Activated CD8-positive, alpha-beta memory T cell treated with anti-CD3 and anti-CD28 coated beads, Interleukin-2, amount 50 U/mL, for 4 hours (primary cell): ENCODE data around the gene STOX1.
"Not testable (repeated sequence)": the region's sequence is repeated elsewhere in the genome, so short reads cannot be mapped to it uniquely, and the experiment has no call there.

Experiments
- DNase-seq: peaks from one replicate; pipeline ENCODE4 v3.0.0-alpha.2; 2020

The STOX1 gene

GRCh38 chr10:68826764-68827591 lies at the start of gene STOX1:
STOX1 (plus strand) TSS chr10:68827531; CDS start chr10:68827624, 93 bp downstream.
- DNase-seq, result peak; percentile 60

- DNase-seq, result no peak
Measured at GRCh38 chr10:68781613-68782574, 45.4 kb upstream of the STOX1 start.

GRCh38 chr10:68784476-68784875 lies 42.9 kb upstream of the STOX1 start:
- no peak for DNase-seq

GRCh38 chr10:68787813-68788212 lies 39.5 kb upstream of the STOX1 start:
- DNase-seq, result no peak

GRCh38 chr10:68790476-68790875 lies 36.9 kb upstream of the STOX1 start:
- no peak for DNase-seq

- no peak for DNase-seq
Measured at GRCh38 chr10:68792115-68792514, 35.2 kb upstream of the STOX1 start.

GRCh38 chr10:68795886-68796532 lies 31.3 kb upstream of the STOX1 start:
- no peak for DNase-seq

GRCh38 chr10:68796605-68797004 lies 30.7 kb upstream of the STOX1 start:
- no peak for DNase-seq

- no peak for DNase-seq
Measured at GRCh38 chr10:68800211-68800610, 27.1 kb upstream of the STOX1 start.

GRCh38 chr10:68804692-68805091 lies 22.6 kb upstream of the STOX1 start:
- DNase-seq, result no peak

- DNase-seq, result not testable (repeated sequence)
Measured at GRCh38 chr10:68810830-68811229, 16.5 kb upstream of the STOX1 start.

GRCh38 chr10:68811314-68812009 lies 15.9 kb upstream of the STOX1 start:
- DNase-seq, result no peak

GRCh38 chr10:68812420-68812819 lies 14.9 kb upstream of the STOX1 start:
- no peak for DNase-seq

GRCh38 chr10:68813559-68813958 lies 13.8 kb upstream of the STOX1 start:
- no peak for DNase-seq

GRCh38 chr10:68816796-68817412 lies 10.4 kb upstream of the STOX1 start:
- no peak for DNase-seq

- not testable (repeated sequence) for DNase-seq
Measured at GRCh38 chr10:68820359-68820758, 7.0 kb upstream of the STOX1 start.

GRCh38 chr10:68822626-68823025 lies 4.7 kb upstream of the STOX1 start:
- not testable (repeated sequence) for DNase-seq

GRCh38 chr10:68827592-68827959 lies 245 bp downstream of the STOX1 start:
- not testable (repeated sequence) for DNase-seq

- DNase-seq, result peak; percentile 19
Measured at GRCh38 chr10:68828083-68828601, 811 bp downstream of the STOX1 start.

GRCh38 chr10:68828833-68829232 lies 1.5 kb downstream of the STOX1 start:
- no peak for DNase-seq

GRCh38 chr10:68829521-68829920 lies 2.2 kb downstream of the STOX1 start:
- no peak for DNase-seq

GRCh38 chr10:68829952-68830351 lies 2.6 kb downstream of the STOX1 start:
- no peak for DNase-seq
